Measurements from ENCODE around the gene CSRP1. TPM values are rescaled to one million over a fixed set of nuclear protein-coding genes. Genes with fewer than 3 reads are reported as not detected.

Gene CSRP1
- total RNA-seq, 1 donor from 2014 or later: 11.4 TPM

DNA sequence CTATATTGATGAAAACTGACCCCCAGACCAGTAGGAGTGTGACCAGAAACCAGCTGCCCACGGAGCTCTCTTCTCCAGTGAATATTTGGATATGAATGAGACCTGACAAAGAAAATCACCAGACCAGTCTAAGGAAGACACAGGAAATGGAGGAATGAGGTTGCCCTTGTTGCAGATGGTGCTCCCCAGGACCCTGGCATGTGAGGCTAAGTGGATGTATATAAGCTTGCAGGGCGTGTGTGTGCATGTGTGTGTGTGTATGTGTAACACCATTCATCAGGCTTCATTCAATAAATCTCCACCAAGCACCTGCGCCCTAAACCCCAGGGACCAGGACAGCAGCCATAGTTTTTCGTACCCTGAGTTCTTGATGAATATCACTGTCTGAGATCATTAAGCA, 52.3 kb downstream of the CSRP1 start:
- no peak overlapping the region for H3K4me3 Mint-ChIP-seq
- TF ChIP-seq, protein P1, sequence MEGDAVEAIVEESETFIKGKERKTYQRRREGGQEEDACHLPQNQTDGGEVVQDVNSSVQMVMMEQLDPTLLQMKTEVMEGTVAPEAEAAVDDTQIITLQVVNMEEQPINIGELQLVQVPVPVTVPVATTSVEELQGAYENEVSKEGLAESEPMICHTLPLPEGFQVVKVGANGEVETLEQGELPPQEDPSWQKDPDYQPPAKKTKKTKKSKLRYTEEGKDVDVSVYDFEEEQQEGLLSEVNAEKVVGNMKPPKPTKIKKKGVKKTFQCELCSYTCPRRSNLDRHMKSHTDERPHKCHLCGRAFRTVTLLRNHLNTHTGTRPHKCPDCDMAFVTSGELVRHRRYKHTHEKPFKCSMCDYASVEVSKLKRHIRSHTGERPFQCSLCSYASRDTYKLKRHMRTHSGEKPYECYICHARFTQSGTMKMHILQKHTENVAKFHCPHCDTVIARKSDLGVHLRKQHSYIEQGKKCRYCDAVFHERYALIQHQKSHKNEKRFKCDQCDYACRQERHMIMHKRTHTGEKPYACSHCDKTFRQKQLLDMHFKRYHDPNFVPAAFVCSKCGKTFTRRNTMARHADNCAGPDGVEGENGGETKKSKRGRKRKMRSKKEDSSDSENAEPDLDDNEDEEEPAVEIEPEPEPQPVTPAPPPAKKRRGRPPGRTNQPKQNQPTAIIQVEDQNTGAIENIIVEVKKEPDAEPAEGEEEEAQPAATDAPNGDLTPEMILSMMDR (IDR thresholded peaks at IDR 0.05; ENCODE audit: unreplicated experiment): no peak
- H3K27ac Mint-ChIP-seq: no peak overlapping the region
- H3K4me1 Mint-ChIP-seq: peaks cover 34% of the 10 kb centered on the region
- no peaks in the 10 kb centered on the region for H3K36me3 Mint-ChIP-seq
- H3K27me3 Mint-ChIP-seq (ENCODE audit: low read depth): no peaks in the 10 kb centered on the region
- DNase-seq (ENCODE audit: low spot score in 2 of 2, unreplicated experiment in 2 of 2): no peak
- no peaks in the 10 kb centered on the region for H3K9me3 Mint-ChIP-seq

DNA sequence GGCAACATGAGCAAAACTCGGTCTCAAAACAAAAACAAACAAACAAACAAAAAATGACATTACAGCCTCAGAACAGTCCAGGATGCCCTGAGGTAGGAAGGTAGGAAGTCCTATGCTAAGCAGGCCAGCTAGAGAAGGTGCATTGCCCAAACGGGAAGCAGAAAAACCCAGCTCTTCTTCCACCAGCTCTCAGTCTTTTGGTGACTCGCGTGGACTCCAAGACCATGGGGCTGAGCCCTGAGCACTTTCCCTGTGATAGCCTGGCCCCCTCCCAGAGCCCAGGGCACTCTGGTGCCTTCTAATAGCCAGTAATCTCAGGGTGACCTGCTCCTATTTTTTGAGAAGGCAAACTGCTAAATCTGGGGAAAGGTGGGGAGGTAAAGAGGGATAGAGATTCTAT, 54.1 kb downstream of the CSRP1 start:
- DNase-seq (ENCODE audit: low spot score in 2 of 2, unreplicated experiment in 2 of 2): no peak
- H3K36me3 Mint-ChIP-seq: no peaks in the 10 kb centered on the region
- H3K9me3 Mint-ChIP-seq: no peaks in the 10 kb centered on the region
- TF ChIP-seq, protein P1 (IDR thresholded peaks at IDR 0.05; ENCODE audit: unreplicated experiment): no peak
- H3K27me3 Mint-ChIP-seq (ENCODE audit: low read depth): no peaks in the 10 kb centered on the region
- no peak overlapping the region for H3K27ac Mint-ChIP-seq
- H3K4me1 Mint-ChIP-seq: peaks cover 47% of the 10 kb centered on the region
- no peak overlapping the region for H3K4me3 Mint-ChIP-seq

DNA sequence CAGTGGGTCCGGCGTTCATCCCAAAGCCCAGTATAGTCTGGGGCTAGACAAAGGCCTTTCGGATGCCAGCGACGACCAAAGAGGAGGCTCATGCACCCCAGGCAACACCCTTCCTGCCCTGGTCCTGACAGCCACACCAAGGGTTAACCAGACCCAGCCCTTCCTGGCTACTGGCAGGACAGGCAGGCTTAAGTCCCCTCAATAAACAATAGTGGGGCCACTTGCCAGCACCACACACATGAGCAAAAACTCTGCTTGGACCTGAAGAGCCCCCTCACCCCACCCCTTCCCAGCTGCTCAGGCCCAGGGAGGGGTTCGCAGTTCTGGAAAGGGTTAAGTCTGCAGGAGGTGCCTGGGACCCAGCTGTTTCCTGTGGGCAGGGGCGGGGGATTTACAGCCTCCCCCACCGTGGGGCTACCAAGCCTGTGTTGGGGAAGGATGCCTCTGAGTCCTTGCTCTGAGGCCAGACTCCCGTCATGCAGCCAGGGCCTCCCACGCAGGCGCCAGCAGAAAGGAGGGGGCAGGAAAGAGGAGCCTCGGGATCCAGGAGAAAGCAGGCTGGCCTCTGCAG, 56.1 kb downstream of the CSRP1 start:
- Mint-ChIP-seq H3K4me1 (peaks cover 34% of the 10 kb centered on the region), H3K4me3 (no peak overlapping the region), H3K9me3 (no peaks in the 10 kb centered on the region), H3K27ac (no peak overlapping the region), H3K36me3 (no peaks in the 10 kb centered on the region), H3K27me3 (ENCODE audit: low read depth) (no peaks in the 10 kb centered on the region)
- TF ChIP-seq, protein P1 (IDR thresholded peaks at IDR 0.05; ENCODE audit: unreplicated experiment): no peak
- DNase-seq (ENCODE audit: low spot score in 2 of 2, unreplicated experiment in 2 of 2): peak in 1 of 2 experiments; percentile 69

DNA sequence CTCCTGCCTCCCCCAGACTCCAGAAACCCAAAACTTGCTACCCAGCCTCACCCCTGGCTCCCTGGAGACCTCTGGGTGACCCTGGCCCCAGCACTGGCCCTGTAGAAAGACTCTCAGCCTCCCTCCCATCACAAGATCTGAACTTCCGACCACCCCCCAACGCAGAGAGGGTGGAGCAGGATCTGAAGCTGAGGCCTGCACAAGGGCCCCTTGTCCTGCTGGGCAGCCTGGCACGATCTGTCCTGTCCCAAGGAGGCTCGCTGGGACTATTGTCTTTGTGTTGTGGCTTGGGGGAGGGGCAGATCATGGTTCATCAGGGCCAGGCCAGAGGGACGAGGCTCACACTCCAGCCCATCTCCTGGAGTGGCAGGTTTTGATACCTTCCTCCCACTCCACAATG, 57.9 kb downstream of the CSRP1 start:
- DNase-seq (ENCODE audit: low spot score in 2 of 2, unreplicated experiment in 2 of 2): no peak
- Mint-ChIP-seq H3K4me3 (no peak overlapping the region), H3K27me3 (ENCODE audit: low read depth) (no peaks in the 10 kb centered on the region), H3K4me1 (peaks cover 31% of the 10 kb centered on the region), H3K36me3 (no peaks in the 10 kb centered on the region), H3K27ac (no peak overlapping the region), H3K9me3 (no peaks in the 10 kb centered on the region)
- TF ChIP-seq, protein P1 (IDR thresholded peaks at IDR 0.05; ENCODE audit: unreplicated experiment): no peak

DNA sequence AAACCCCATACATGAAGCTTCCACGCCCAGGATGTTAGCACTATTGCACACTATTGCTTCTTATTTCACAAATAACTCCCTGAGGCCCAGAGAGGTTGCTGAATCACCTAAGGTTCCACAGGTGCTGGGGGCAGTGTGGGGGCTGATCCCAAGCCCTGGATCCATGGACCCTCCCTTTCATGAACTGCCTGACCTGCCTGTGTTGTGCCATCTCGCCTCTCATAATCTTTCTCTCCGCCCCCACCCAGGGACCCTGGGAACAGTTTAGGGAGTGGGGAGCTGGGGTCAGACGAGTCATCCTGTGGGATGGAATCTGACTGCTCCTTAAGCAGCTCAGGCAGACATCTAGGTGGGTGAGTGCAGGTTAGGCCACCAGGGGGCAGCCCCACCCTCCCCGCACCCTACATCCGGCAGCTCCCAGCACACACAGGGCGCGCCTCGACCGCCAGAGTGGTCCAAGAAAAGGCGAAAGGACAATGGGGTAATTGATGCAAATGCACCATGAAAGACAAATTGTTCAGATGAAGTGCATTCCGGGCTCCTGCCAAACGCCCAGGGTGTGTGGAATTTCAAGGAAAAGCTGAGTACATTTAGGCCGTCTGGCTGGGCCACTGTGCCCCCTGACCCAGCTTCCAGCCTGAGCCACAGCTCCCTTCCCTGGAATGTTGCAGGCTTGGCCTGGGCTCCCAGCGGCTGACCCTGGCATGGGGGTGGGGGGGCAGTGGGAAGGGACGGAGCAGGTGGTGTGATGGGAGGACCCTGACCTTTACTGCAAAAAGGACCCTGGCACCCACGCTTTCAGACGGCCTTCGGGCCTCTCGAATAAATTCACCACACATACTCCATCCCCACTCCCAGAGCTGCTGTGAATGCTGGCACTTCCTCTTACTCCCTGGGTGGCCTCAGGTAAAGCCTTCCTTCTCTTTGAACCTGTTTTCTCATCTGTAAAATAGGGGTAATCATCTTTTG, 58.7 kb downstream of the CSRP1 start:
- H3K4me3 Mint-ChIP-seq: no peak overlapping the region
- no peaks in the 10 kb centered on the region for H3K36me3 Mint-ChIP-seq
- no peak overlapping the region for H3K27ac Mint-ChIP-seq
- H3K9me3 Mint-ChIP-seq: no peaks in the 10 kb centered on the region
- TF ChIP-seq, protein P1 (IDR thresholded peaks at IDR 0.05; ENCODE audit: unreplicated experiment): peak; percentile 87
- DNase-seq (ENCODE audit: low spot score in 2 of 2, unreplicated experiment in 2 of 2): peak; percentile 56 to 64
- H3K27me3 Mint-ChIP-seq (ENCODE audit: low read depth): no peaks in the 10 kb centered on the region
- peaks cover 31% of the 10 kb centered on the region for H3K4me1 Mint-ChIP-seq

Measured in mesothelial cell of epicardium (in vitro differentiated cells).